ENCODE results near the gene CHDH.

CHDH gene

GRCh38 chr3:53885239-53885638, 39.0 kb upstream of the CHDH start:
- no peak for DNase-seq (ENCODE audit: low read depth, low spot score)
- Histone ChIP-seq H3K9ac (ENCODE audit: insufficient read length, low read depth) (no peak overlapping the region), H3K4me3 (ENCODE audit: insufficient read length, low read depth) (no peak overlapping the region), H3K36me3 (ENCODE audit: insufficient read depth, insufficient read length, low read length) (peaks cover 61% of the 10 kb centered on the region), H3K27me3 (ENCODE audit: insufficient read depth, insufficient read length) (no peaks in the 10 kb centered on the region), H3K4me1 (ENCODE audit: insufficient read depth, insufficient read length) (peaks cover 3% of the 10 kb centered on the region), H3K9me3 (ENCODE audit: insufficient read depth, low read length) (no peaks in the 10 kb centered on the region)
- no peak for TF ChIP-seq SUZ12 (IDR thresholded peaks at IDR 0.05; ENCODE audit: extremely low read depth, insufficient read depth, insufficient read length)
- TF ChIP-seq ZNF274 (IDR thresholded peaks at IDR 0.05; ENCODE audit: low read depth, low read length) = no peak
- no peak for TF ChIP-seq YY1 (IDR thresholded peaks at IDR 0.05; ENCODE audit: insufficient read depth, insufficient read length)

GRCh38 chr3:53884623-53885022, 38.4 kb upstream of the CHDH start:
- H3K36me3 ChIP-seq (ENCODE audit: insufficient read depth, insufficient read length, low read length) = peaks cover 67% of the 10 kb centered on the region
- H3K9ac ChIP-seq (ENCODE audit: insufficient read length, low read depth) = no peak overlapping the region
- no peak overlapping the region for H3K4me3 ChIP-seq (ENCODE audit: insufficient read length, low read depth)
- no peak for DNase-seq (ENCODE audit: low read depth, low spot score)
- peaks cover 3% of the 10 kb centered on the region for H3K4me1 ChIP-seq (ENCODE audit: insufficient read depth, insufficient read length)
- TF ChIP-seq SUZ12 (IDR thresholded peaks at IDR 0.05; ENCODE audit: extremely low read depth, insufficient read depth, insufficient read length) (no peak), YY1 (IDR thresholded peaks at IDR 0.05; ENCODE audit: insufficient read depth, insufficient read length) (no peak), ZNF274 (IDR thresholded peaks at IDR 0.05; ENCODE audit: low read depth, low read length) (no peak)
- H3K9me3 ChIP-seq (ENCODE audit: insufficient read depth, low read length) = no peaks in the 10 kb centered on the region
- no peaks in the 10 kb centered on the region for H3K27me3 ChIP-seq (ENCODE audit: insufficient read depth, insufficient read length)

- Histone ChIP-seq H3K9me3 (ENCODE audit: insufficient read depth, low read length) (no peaks in the 10 kb centered on the region), H3K9ac (ENCODE audit: insufficient read length, low read depth) (no peak overlapping the region), H3K36me3 (ENCODE audit: insufficient read depth, insufficient read length, low read length) (peaks cover 71% of the 10 kb centered on the region), H3K27me3 (ENCODE audit: insufficient read depth, insufficient read length) (no peaks in the 10 kb centered on the region), H3K4me3 (ENCODE audit: insufficient read length, low read depth) (no peak overlapping the region), H3K4me1 (ENCODE audit: insufficient read depth, insufficient read length) (peaks cover 3% of the 10 kb centered on the region)
- no peak for TF ChIP-seq YY1 (IDR thresholded peaks at IDR 0.05; ENCODE audit: insufficient read depth, insufficient read length)
- no peak for TF ChIP-seq SUZ12 (IDR thresholded peaks at IDR 0.05; ENCODE audit: extremely low read depth, insufficient read depth, insufficient read length)
- TF ChIP-seq ZNF274 (IDR thresholded peaks at IDR 0.05; ENCODE audit: low read depth, low read length) = no peak
- DNase-seq (ENCODE audit: low read depth, low spot score) = no peak
These were observed 36.8 kb upstream of the CHDH start for GRCh38 chr3:53883008-53883407.

- H3K9me3 ChIP-seq (ENCODE audit: insufficient read depth, low read length) = no peaks in the 10 kb centered on the region
- peaks cover 3% of the 10 kb centered on the region for H3K4me1 ChIP-seq (ENCODE audit: insufficient read depth, insufficient read length)
- H3K27me3 ChIP-seq (ENCODE audit: insufficient read depth, insufficient read length) = no peaks in the 10 kb centered on the region
- H3K9ac ChIP-seq (ENCODE audit: insufficient read length, low read depth) = peak within 1 kb of the TSS; percentile 100
- peak; percentile 74 for DNase-seq (ENCODE audit: low read depth, low spot score)
- peaks cover 71% of the 10 kb centered on the region for H3K36me3 ChIP-seq (ENCODE audit: insufficient read depth, insufficient read length, low read length)
- peak; percentile 94 for TF ChIP-seq YY1 (IDR thresholded peaks at IDR 0.05; ENCODE audit: insufficient read depth, insufficient read length)
- no peak for TF ChIP-seq ZNF274 (IDR thresholded peaks at IDR 0.05; ENCODE audit: low read depth, low read length)
- H3K4me3 ChIP-seq (ENCODE audit: insufficient read length, low read depth) = peak within 1 kb of the TSS; percentile 97
These were observed 35.7 kb upstream of the CHDH start, which contains the start of gene ACTR8 for GRCh38 chr3:53881691-53882593. Gene ACTR8, minus strand, starts transcription at chr3:53882152. Its CDS starts 51 bp downstream, at chr3:53882101.

GRCh38 chr3:53880396-53881345, 34.5 kb upstream of the CHDH start:
- H3K36me3 ChIP-seq (ENCODE audit: insufficient read depth, insufficient read length, low read length) = peaks cover 76% of the 10 kb centered on the region
- peaks cover 3% of the 10 kb centered on the region for H3K4me1 ChIP-seq (ENCODE audit: insufficient read depth, insufficient read length)
- no peak for DNase-seq (ENCODE audit: low read depth, low spot score)
- H3K9ac ChIP-seq (ENCODE audit: insufficient read length, low read depth) = peak overlapping the region; percentile 100
- peak overlapping the region; percentile 97 for H3K4me3 ChIP-seq (ENCODE audit: insufficient read length, low read depth)
- no peaks in the 10 kb centered on the region for H3K27me3 ChIP-seq (ENCODE audit: insufficient read depth, insufficient read length)
- TF ChIP-seq SUZ12 (IDR thresholded peaks at IDR 0.05; ENCODE audit: extremely low read depth, insufficient read depth, insufficient read length) (no peak), YY1 (IDR thresholded peaks at IDR 0.05; ENCODE audit: insufficient read depth, insufficient read length) (no peak), ZNF274 (IDR thresholded peaks at IDR 0.05; ENCODE audit: low read depth, low read length) (no peak)
- no peaks in the 10 kb centered on the region for H3K9me3 ChIP-seq (ENCODE audit: insufficient read depth, low read length)

GRCh38 chr3:53865732-53866499, 19.7 kb upstream of the CHDH start:
- TF ChIP-seq YY1 (IDR thresholded peaks at IDR 0.05; ENCODE audit: insufficient read depth, insufficient read length) = no peak
- no peak for TF ChIP-seq ZNF274 (IDR thresholded peaks at IDR 0.05; ENCODE audit: low read depth, low read length)
- no peak for TF ChIP-seq SUZ12 (IDR thresholded peaks at IDR 0.05; ENCODE audit: extremely low read depth, insufficient read depth, insufficient read length)
- no peak overlapping the region for H3K4me3 ChIP-seq (ENCODE audit: insufficient read length, low read depth)
- no peaks in the 10 kb centered on the region for H3K9me3 ChIP-seq (ENCODE audit: insufficient read depth, low read length)
- no peaks in the 10 kb centered on the region for H3K4me1 ChIP-seq (ENCODE audit: insufficient read depth, insufficient read length)
- no peak for DNase-seq (ENCODE audit: low read depth, low spot score)
- H3K36me3 ChIP-seq (ENCODE audit: insufficient read depth, insufficient read length, low read length) = peaks cover 92% of the 10 kb centered on the region
- H3K27me3 ChIP-seq (ENCODE audit: insufficient read depth, insufficient read length) = no peaks in the 10 kb centered on the region
- no peak overlapping the region for H3K9ac ChIP-seq (ENCODE audit: insufficient read length, low read depth)
